Measurements from ENCODE around the gene CALM1.

- TF ChIP-seq, protein P1, sequence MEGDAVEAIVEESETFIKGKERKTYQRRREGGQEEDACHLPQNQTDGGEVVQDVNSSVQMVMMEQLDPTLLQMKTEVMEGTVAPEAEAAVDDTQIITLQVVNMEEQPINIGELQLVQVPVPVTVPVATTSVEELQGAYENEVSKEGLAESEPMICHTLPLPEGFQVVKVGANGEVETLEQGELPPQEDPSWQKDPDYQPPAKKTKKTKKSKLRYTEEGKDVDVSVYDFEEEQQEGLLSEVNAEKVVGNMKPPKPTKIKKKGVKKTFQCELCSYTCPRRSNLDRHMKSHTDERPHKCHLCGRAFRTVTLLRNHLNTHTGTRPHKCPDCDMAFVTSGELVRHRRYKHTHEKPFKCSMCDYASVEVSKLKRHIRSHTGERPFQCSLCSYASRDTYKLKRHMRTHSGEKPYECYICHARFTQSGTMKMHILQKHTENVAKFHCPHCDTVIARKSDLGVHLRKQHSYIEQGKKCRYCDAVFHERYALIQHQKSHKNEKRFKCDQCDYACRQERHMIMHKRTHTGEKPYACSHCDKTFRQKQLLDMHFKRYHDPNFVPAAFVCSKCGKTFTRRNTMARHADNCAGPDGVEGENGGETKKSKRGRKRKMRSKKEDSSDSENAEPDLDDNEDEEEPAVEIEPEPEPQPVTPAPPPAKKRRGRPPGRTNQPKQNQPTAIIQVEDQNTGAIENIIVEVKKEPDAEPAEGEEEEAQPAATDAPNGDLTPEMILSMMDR (conservative IDR thresholded peaks at IDR 0.05; ENCODE audit: low read length), result no peak
- TF ChIP-seq EZH2phosphoT487 (IDR thresholded peaks at IDR 0.05; ENCODE audit: borderline replicate concordance), result no peak
These were observed 22.0 kb upstream of the CALM1 start for GRCh38 chr14:90374813-90375212.
